H9 (cell line): Measurements from ENCODE around the gene LHPP. TPM values are rescaled to one million over a fixed set of nuclear protein-coding genes. Genes with fewer than 3 reads are reported as not detected.

Experiments
- DNase-seq: peaks from one replicate; pipeline ENCODE4 v3.0.0-alpha.2; 2017
- H2AFZ ChIP-seq: one replicate; pipeline ENCODE4 v1.6.1; 2013; ENCODE audit warnings: mild to moderate bottlenecking, low read length, control low read depth, moderate library complexity
- H2AK5ac ChIP-seq: 2 replicates; pipeline ENCODE4 v1.6.1; 2013; ENCODE audit warnings: low read length, control low read depth, mixed read lengths; ENCODE audit not compliant: insufficient read length
- H2BK120ac ChIP-seq: one replicate; pipeline ENCODE4 v1.6.1; 2013; ENCODE audit warnings: low read depth, mild to moderate bottlenecking, low read length, control low read depth, inconsistent platforms; ENCODE audit not compliant: poor library complexity, severe bottlenecking
- H2BK12ac ChIP-seq: 2 replicates; pipeline ENCODE4 v1.6.1; 2013; ENCODE audit warnings: low read length, control low read depth, mixed read lengths, low read depth; ENCODE audit not compliant: insufficient read length
- H2BK15ac ChIP-seq: 2 replicates; pipeline ENCODE4 v1.6.1; 2013; ENCODE audit warnings: low read depth, low read length, control low read depth
- H2BK20ac ChIP-seq: one replicate; pipeline ENCODE4 v1.6.1; 2013; ENCODE audit warnings: low read depth, mild to moderate bottlenecking, low read length, control low read depth, inconsistent platforms; ENCODE audit not compliant: poor library complexity, severe bottlenecking
- H2BK5ac ChIP-seq: 2 replicates; pipeline ENCODE4 v1.6.1; 2013; ENCODE audit warnings: low read length, control low read depth, mixed read lengths; ENCODE audit not compliant: insufficient read length
- H3K14ac ChIP-seq: 2 replicates; pipeline ENCODE4 v1.6.1; 2013; ENCODE audit warnings: low read length, control low read depth; ENCODE audit not compliant: insufficient read depth
- H3K18ac ChIP-seq: 2 replicates; pipeline ENCODE4 v1.6.1; 2013; ENCODE audit warnings: low read depth, mild to moderate bottlenecking, mixed read lengths, low read length, control low read depth; ENCODE audit not compliant: insufficient read length
- H3K23ac ChIP-seq: 2 replicates; pipeline ENCODE4 v1.6.1; 2013; ENCODE audit warnings: low read length, control low read depth, mixed read lengths, low read depth; ENCODE audit not compliant: insufficient read length
- H3K23me2 ChIP-seq: 2 replicates; pipeline ENCODE4 v1.6.1; 2013; ENCODE audit warnings: low read depth, mild to moderate bottlenecking, mixed read lengths, low read length, control low read depth; ENCODE audit not compliant: insufficient read length, poor library complexity, severe bottlenecking
- H3K27ac ChIP-seq: 2 replicates; pipeline ENCODE4 v1.5.1; 2013; ENCODE audit warnings: low read length, control low read depth, mixed read lengths, low read depth; ENCODE audit not compliant: insufficient read length
- H3K27me3 ChIP-seq: 2 replicates; pipeline ENCODE4 v1.6.1; 2013; ENCODE audit warnings: low read length, control low read depth, inconsistent platforms; ENCODE audit not compliant: insufficient read depth
- H3K4ac ChIP-seq: 2 replicates; pipeline ENCODE4 v1.6.1; 2013; ENCODE audit warnings: low read depth, mild to moderate bottlenecking, control low read depth, inconsistent platforms, low read length, moderate library complexity
- H3K4me1 ChIP-seq: 2 replicates; pipeline ENCODE4 v1.6.1; 2013; ENCODE audit warnings: low read length, control low read depth, inconsistent platforms; ENCODE audit not compliant: insufficient read depth
- H3K4me2 ChIP-seq: 2 replicates; pipeline ENCODE4 v1.6.1; 2013; ENCODE audit warnings: low read length, control low read depth, mixed read lengths; ENCODE audit not compliant: insufficient read length, insufficient read depth
- H3K56ac ChIP-seq: 2 replicates; pipeline ENCODE4 v1.6.1; 2013; ENCODE audit warnings: low read depth, mild to moderate bottlenecking, mixed read lengths, low read length, control low read depth; ENCODE audit not compliant: insufficient read length
- H3K79me1 ChIP-seq: 2 replicates; pipeline ENCODE4 v1.6.1; 2013; ENCODE audit warnings: low read depth, mild to moderate bottlenecking, moderate library complexity, low read length, control low read depth, inconsistent platforms; ENCODE audit not compliant: insufficient read depth, poor library complexity, severe bottlenecking
- H3K79me2 ChIP-seq: 2 replicates; pipeline ENCODE4 v1.6.1; 2013; ENCODE audit warnings: low read length, control low read depth, inconsistent platforms; ENCODE audit not compliant: insufficient read depth
- H3K9ac ChIP-seq: 2 replicates; pipeline ENCODE4 v1.6.1; 2013; ENCODE audit warnings: low read length, control low read depth, mixed read lengths; ENCODE audit not compliant: insufficient read length; ENCODE audit errors: extremely low read depth
- H3K9me3 ChIP-seq: one replicate; pipeline ENCODE4 v1.6.1; 2013; ENCODE audit warnings: low read depth, low read length, inconsistent platforms; ENCODE audit not compliant: control insufficient read depth
- H3T11ph ChIP-seq: one replicate; pipeline ENCODE4 v1.6.1; 2013; ENCODE audit warnings: mild to moderate bottlenecking, low read length, control low read depth, inconsistent platforms
- H4K20me1 ChIP-seq: one replicate; pipeline ENCODE4 v1.6.1; 2013; ENCODE audit not compliant: control insufficient read depth, insufficient read length, insufficient read depth
- H4K5ac ChIP-seq: 2 replicates; pipeline ENCODE4 v1.6.1; 2013; ENCODE audit warnings: low read depth, mild to moderate bottlenecking, mixed read lengths, low read length, control low read depth; ENCODE audit not compliant: insufficient read length
- H4K8ac ChIP-seq: replicated peaks from 2 replicates; pipeline ENCODE4 v1.6.1; 2013; ENCODE audit warnings: low read length, control low read depth, mixed read lengths, low read depth; ENCODE audit not compliant: insufficient read length
- H4K91ac ChIP-seq: 2 replicates; pipeline ENCODE4 v1.6.1; 2013; ENCODE audit warnings: low read depth, mild to moderate bottlenecking, moderate library complexity, mixed read lengths, low read length, control low read depth; ENCODE audit not compliant: insufficient read length
- H3K27ac Mint-ChIP-seq, 3 experiments: 2 replicates in 2 of 3; 3 replicates in 1 of 3; pipeline ENCODE4 v1.8.0; 2020 to 2021; ENCODE audit warnings: mixed read lengths in 3 of 3, mild to moderate bottlenecking in 1 of 3, moderate library complexity in 1 of 3
- H3K27me3 Mint-ChIP-seq: 2 replicates; pipeline ENCODE4 v1.8.0; 2021; ENCODE audit warnings: low read depth, mild to moderate bottlenecking, moderate library complexity, mixed read lengths
- H3K36me3 Mint-ChIP-seq, 3 experiments: 2 replicates in 2 of 3; 3 replicates in 1 of 3; pipeline ENCODE4 v1.8.0; 2020 to 2021; ENCODE audit warnings: low read depth in 3 of 3, mixed read lengths in 3 of 3; ENCODE audit not compliant: insufficient read depth in 1 of 3
- H3K4me1 Mint-ChIP-seq, 2 experiments: 2 replicates each; pipeline ENCODE4 v1.8.0; 2020; ENCODE audit warnings: mixed read lengths in 2 of 2
- H3K4me3 Mint-ChIP-seq, 2 experiments: 2 replicates in 1 of 2; 3 replicates in 1 of 2; pipeline ENCODE4 v1.8.0; 2020 to 2021; ENCODE audit warnings: mild to moderate bottlenecking in 2 of 2, mixed read lengths in 2 of 2, moderate library complexity in 1 of 2
- H3K9me3 Mint-ChIP-seq, 2 experiments: 2 replicates in 1 of 2; 3 replicates in 1 of 2; pipeline ENCODE4 v1.8.0; 2020; ENCODE audit warnings: mild to moderate bottlenecking in 2 of 2, mixed read lengths in 2 of 2, moderate library complexity in 1 of 2
- CTCF ChIP-seq: fragments of 200-600 bp; sonication (generic); conservative IDR thresholded peaks from 3 replicates; pipeline ENCODE4 v1.8.0; 2021; ENCODE audit warnings: antibody characterized with exemption, mild to moderate bottlenecking
- WGBS: extraction: QIAGEN DNeasy Blood & Tissue Kit; methylation state at CpG from one replicate; pipeline ENCODE4 v1.1.7; 2013; ENCODE audit warnings: missing lambda C conversion rate, low lambda C conversion rate, mixed read lengths; ENCODE audit not compliant: insufficient read length; ENCODE audit errors: extremely low coverage; 5-methylcytosine and 5-hydroxymethylcytosine counted together
- total RNA-seq: library from RNA; stranded (reverse); gene quantifications from 2 replicates; pipeline ENCODE4 v1.2.1, GENCODE V29; 2021

Gene LHPP
- total RNA-seq, 1 experiment from 2014 or later: 29.6 TPM

DNA sequence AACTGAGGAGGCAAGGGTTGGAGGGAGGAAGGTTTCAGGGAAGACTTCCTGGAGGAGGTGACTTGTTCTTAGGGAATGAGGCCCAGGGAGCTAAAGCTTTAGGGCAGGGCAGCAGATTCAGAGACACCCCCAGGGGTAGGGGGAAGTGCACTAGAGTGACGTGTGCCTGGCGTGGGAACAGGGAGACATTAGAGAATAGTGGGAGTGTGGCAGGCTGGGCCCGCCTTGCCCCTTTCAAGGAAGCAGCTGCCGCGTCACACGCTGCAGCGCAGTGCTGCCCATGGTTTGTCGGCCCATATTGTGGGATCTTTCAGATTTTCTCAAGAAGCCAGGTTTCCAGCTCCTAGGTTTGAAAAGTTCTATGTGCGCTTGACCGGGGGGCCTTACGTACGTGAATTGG, 139.4 kb downstream of the LHPP start:
- Histone ChIP-seq H3K14ac (0 out of 2 replicates have a peak overlapping the region, but pooled peaks have one; percentile 32), H3K4me2 (no peak overlapping the region), H2BK5ac (no peak overlapping the region), H3K4me1 (no peaks in the 10 kb centered on the region), H3K27me3 (no peaks in the 10 kb centered on the region), H3K4ac (no peak overlapping the region), H4K20me1 (no peaks in the 10 kb centered on the region), H3K9me3 (no peaks in the 10 kb centered on the region), H4K8ac (no peak overlapping the region), H2AFZ (no peak overlapping the region), H2AK5ac (no peak overlapping the region), H3T11ph (no peak overlapping the region), H4K91ac (no peak overlapping the region), H3K9ac (no peak overlapping the region), H3K27ac (no peak overlapping the region), H3K79me2 (no peaks in the 10 kb centered on the region), H3K79me1 (no peaks in the 10 kb centered on the region), H4K5ac (no peak overlapping the region), H2BK20ac (no peak overlapping the region), H2BK120ac (no peak overlapping the region), H3K23me2 (no peaks in the 10 kb centered on the region), H2BK15ac (no peak overlapping the region), H3K23ac (no peak overlapping the region), H3K18ac (no peak overlapping the region), H3K56ac (no peak overlapping the region), H2BK12ac (no peak overlapping the region)
- H3K4me3 Mint-ChIP-seq: no peak overlapping the region
- H3K36me3 Mint-ChIP-seq: no peaks in the 10 kb centered on the region
- no peak for TF ChIP-seq CTCF
- peaks cover 1% of the 10 kb centered on the region; the same call in 1 of the 2 replicates for H3K27me3 Mint-ChIP-seq
- H3K27ac Mint-ChIP-seq: peak overlapping the region in 1 of 3 experiments; percentile 83; a peak in 2 of 7 replicates
- H3K4me1 Mint-ChIP-seq: peaks cover 0 to 4% of the 10 kb centered on the region in 2 experiments; a peak in 1 of 4 replicates
- no peak for DNase-seq
- no peaks in the 10 kb centered on the region for H3K9me3 Mint-ChIP-seq
- no CpG with 5 or more reads among the region's 12 CpGs for WGBS
